ENCODE measurements around the gene ZC3H7A. TPM values are rescaled to one million over a fixed set of nuclear protein-coding genes. Genes with fewer than 3 reads are reported as not detected.

The ZC3H7A gene
- total RNA-seq, 1 experiment from 2014 or later: 43.1 TPM

DNA sequence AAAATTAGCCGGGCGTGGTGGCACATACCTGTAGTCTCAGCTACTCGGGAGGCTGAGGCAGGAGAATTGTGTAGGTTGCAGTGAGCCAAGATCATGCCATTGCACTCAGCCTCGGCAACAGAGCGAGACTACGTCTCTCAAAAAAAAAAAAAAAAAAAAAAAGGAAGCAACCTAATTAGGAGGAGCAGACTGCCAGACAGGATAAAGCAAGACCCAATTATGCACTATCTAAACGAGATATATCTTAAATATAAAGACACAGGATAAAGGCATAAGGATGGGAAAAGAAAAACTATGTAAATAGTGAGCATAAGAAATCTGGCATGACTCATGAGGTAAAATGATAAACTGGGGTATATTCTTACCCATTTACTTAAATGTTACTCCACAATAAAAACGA, 59.3 kb downstream of the ZC3H7A start:
- no CpG with 5 or more reads among the region's 8 CpGs for WGBS (ENCODE audit: extremely low coverage, insufficient read length, low lambda C conversion rate)
- H3K14ac ChIP-seq (ENCODE audit: insufficient read depth, low read length): no peak overlapping the region
- no peak overlapping the region for H4K8ac ChIP-seq (replicated peaks; ENCODE audit: insufficient read length, low read depth, low read length)
- H4K5ac ChIP-seq (ENCODE audit: insufficient read length, low read depth, low read length): no peak overlapping the region
- peaks cover 2 to 35% (median 28%) of the 10 kb centered on the region in 3 experiments; a peak in 6 of 7 replicates for H3K36me3 Mint-ChIP-seq (ENCODE audit: insufficient read depth in 1 of 3, low read depth in 3 of 3)
- H3K56ac ChIP-seq (ENCODE audit: insufficient read length, low read depth, low read length): no peak overlapping the region
- no peaks in the 10 kb centered on the region for H3K9me3 Mint-ChIP-seq
- H2BK20ac ChIP-seq (ENCODE audit: low read depth, low read length, poor library complexity, severe bottlenecking): no peak overlapping the region
- no peak overlapping the region for H2AFZ ChIP-seq (ENCODE audit: low read length)
- H3K79me2 ChIP-seq (ENCODE audit: insufficient read depth, low read length): 0 out of 2 replicates have a peak, but pooled peaks cover 4% of the 10 kb centered on the region
- H3K4ac ChIP-seq (ENCODE audit: low read depth, low read length): no peak overlapping the region
- H3K18ac ChIP-seq (ENCODE audit: insufficient read length, low read depth, low read length): no peak overlapping the region
- H2BK15ac ChIP-seq (ENCODE audit: low read depth, low read length): no peak overlapping the region
- no peak overlapping the region for H3K27ac ChIP-seq (ENCODE audit: insufficient read length, low read depth, low read length)
- H3K27me3 ChIP-seq (ENCODE audit: insufficient read depth, low read length): no peaks in the 10 kb centered on the region
- H3K4me2 ChIP-seq (ENCODE audit: insufficient read depth, insufficient read length, low read length): no peak overlapping the region
- DNase-seq: no peak
- H3K27me3 Mint-ChIP-seq (ENCODE audit: low read depth): no peaks in the 10 kb centered on the region
- H3K23ac ChIP-seq (ENCODE audit: insufficient read length, low read depth, low read length): no peak overlapping the region
- H3K79me1 ChIP-seq (ENCODE audit: insufficient read depth, low read depth, low read length, poor library complexity, severe bottlenecking): peaks cover 4% of the 10 kb centered on the region
- H2BK12ac ChIP-seq (ENCODE audit: insufficient read length, low read depth, low read length): no peak overlapping the region
- no peak overlapping the region for H4K91ac ChIP-seq (ENCODE audit: insufficient read length, low read depth, low read length)
- no peaks in the 10 kb centered on the region for H3K4me1 ChIP-seq (ENCODE audit: insufficient read depth, low read length)
- no peak overlapping the region for H2AK5ac ChIP-seq (ENCODE audit: insufficient read length, low read length)
- H3K27ac Mint-ChIP-seq: no peak overlapping the region
- TF ChIP-seq, protein P1, sequence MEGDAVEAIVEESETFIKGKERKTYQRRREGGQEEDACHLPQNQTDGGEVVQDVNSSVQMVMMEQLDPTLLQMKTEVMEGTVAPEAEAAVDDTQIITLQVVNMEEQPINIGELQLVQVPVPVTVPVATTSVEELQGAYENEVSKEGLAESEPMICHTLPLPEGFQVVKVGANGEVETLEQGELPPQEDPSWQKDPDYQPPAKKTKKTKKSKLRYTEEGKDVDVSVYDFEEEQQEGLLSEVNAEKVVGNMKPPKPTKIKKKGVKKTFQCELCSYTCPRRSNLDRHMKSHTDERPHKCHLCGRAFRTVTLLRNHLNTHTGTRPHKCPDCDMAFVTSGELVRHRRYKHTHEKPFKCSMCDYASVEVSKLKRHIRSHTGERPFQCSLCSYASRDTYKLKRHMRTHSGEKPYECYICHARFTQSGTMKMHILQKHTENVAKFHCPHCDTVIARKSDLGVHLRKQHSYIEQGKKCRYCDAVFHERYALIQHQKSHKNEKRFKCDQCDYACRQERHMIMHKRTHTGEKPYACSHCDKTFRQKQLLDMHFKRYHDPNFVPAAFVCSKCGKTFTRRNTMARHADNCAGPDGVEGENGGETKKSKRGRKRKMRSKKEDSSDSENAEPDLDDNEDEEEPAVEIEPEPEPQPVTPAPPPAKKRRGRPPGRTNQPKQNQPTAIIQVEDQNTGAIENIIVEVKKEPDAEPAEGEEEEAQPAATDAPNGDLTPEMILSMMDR (conservative IDR thresholded peaks at IDR 0.05): no peak
- H3K23me2 ChIP-seq (ENCODE audit: insufficient read length, low read depth, low read length, poor library complexity, severe bottlenecking): peaks cover 4% of the 10 kb centered on the region
- peaks cover 16% of the 10 kb centered on the region in 2 experiments for H3K4me1 Mint-ChIP-seq
- no peak overlapping the region for H3T11ph ChIP-seq (ENCODE audit: low read length)
- no peak overlapping the region for H3K9ac ChIP-seq (ENCODE audit: extremely low read depth, insufficient read length, low read length)
- no peaks in the 10 kb centered on the region for H4K20me1 ChIP-seq (ENCODE audit: control insufficient read depth, insufficient read depth, insufficient read length)
- H3K9me3 ChIP-seq (ENCODE audit: control insufficient read depth, low read depth, low read length): no peaks in the 10 kb centered on the region
- H3K4me3 Mint-ChIP-seq: no peak overlapping the region
- no peak overlapping the region for H2BK120ac ChIP-seq (ENCODE audit: low read depth, low read length, poor library complexity, severe bottlenecking)
- no peak overlapping the region for H2BK5ac ChIP-seq (ENCODE audit: insufficient read length, low read length)
